Spinal cord (tissue), 10 donors: Measurements from ENCODE around the gene SCAF8. TPM values are rescaled to one million over a fixed set of nuclear protein-coding genes. Genes with fewer than 3 reads are reported as not detected.
A peak's percentile ranks its signal among the peaks of the same experiment; 100 is the strongest.

Experiments used
- DNase-seq, 6 donors: peaks; one replicate each; pipeline versions ENCODE4 v3.0.0 to v3.0.0-alpha.2; 2013 to 2015; ENCODE audit warnings: low spot score in 6 of 6, low read depth in 4 of 6
- H3K27ac ChIP-seq: one replicate; pipeline ENCODE4 v1.5.1; 2013; ENCODE audit warnings: low read depth, low read length, control low read depth
- H3K27me3 ChIP-seq: one replicate; pipeline ENCODE4 v1.6.1; 2013; ENCODE audit warnings: low read length; ENCODE audit not compliant: control insufficient read depth, insufficient read depth
- H3K36me3 ChIP-seq: one replicate; pipeline ENCODE4 v1.6.1; 2013; ENCODE audit warnings: low read length; ENCODE audit not compliant: control insufficient read depth, insufficient read depth
- H3K4me1 ChIP-seq: one replicate; pipeline ENCODE4 v1.6.1; 2013; ENCODE audit warnings: low read length; ENCODE audit not compliant: control insufficient read depth, insufficient read depth
- H3K4me3 ChIP-seq: one replicate; pipeline ENCODE4 v1.5.1; 2013; ENCODE audit warnings: low read depth, low read length, control low read depth
- H3K9me3 ChIP-seq: one replicate; pipeline ENCODE4 v1.6.1; 2013; ENCODE audit warnings: low read length; ENCODE audit not compliant: control insufficient read depth, insufficient read depth
- WGBS: methylation state at CpG from one replicate; pipeline ENCODE4 v1.1.5; 2013; ENCODE audit warnings: missing lambda C conversion rate; ENCODE audit not compliant: insufficient coverage; 5-methylcytosine and 5-hydroxymethylcytosine counted together
- polyA plus RNA-seq, 2 donors: library from polyadenylated mRNA; unstranded; fragments of 120-200 nt; gene quantifications; one replicate each; pipeline ENCODE4 v1.2.1, GENCODE V29; 2013; ENCODE audit not compliant: insufficient read length in 2 of 2
- total RNA-seq, 2 donors: library from RNA; depleted of rRNA in 1 of 2; stranded (reverse); fragments of 120-200 nt in 1 of 2; fragments of >200 nt in 1 of 2; gene quantifications; one replicate each; pipeline versions ENCODE4 v1.2.3 to v1.2.4, GENCODE V29; 2013 to 2014
- donor health status: healthy.

SCAF8 gene
- total and polyA plus RNA-seq, 4 donors, result 31.1 to 69.8 (median 45.4) TPM

DNA sequence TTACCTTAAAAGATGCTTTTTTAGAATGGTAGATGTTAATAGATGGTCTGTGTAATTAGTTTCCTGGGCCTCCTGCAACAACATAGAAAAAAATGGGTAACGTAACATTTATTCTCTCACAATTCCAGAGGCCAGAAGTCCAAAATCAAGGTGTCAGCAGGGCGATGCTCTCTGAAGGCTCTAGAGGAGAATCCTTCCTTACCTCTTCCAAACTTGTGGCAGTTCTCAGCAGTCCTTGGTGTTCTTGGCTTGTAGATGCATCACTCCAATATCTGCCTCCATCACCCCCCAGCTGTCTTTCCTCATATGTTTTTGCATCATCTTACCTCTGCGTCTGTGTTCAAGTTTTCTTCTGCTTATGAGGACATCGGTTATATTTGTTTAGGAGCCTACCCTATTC lies 107.9 kb downstream of the SCAF8 start:
- Histone ChIP-seq H3K4me1 (no peaks in the 10 kb centered on the region), H3K9me3 (no peaks in the 10 kb centered on the region), H3K27me3 (no peaks in the 10 kb centered on the region), H3K36me3 (peaks cover 2% of the 10 kb centered on the region), H3K27ac (no peak overlapping the region), H3K4me3 (no peak overlapping the region)
- no peak for DNase-seq
- 100% methylated on average over 1 of the region's 4 CpGs for WGBS

DNA sequence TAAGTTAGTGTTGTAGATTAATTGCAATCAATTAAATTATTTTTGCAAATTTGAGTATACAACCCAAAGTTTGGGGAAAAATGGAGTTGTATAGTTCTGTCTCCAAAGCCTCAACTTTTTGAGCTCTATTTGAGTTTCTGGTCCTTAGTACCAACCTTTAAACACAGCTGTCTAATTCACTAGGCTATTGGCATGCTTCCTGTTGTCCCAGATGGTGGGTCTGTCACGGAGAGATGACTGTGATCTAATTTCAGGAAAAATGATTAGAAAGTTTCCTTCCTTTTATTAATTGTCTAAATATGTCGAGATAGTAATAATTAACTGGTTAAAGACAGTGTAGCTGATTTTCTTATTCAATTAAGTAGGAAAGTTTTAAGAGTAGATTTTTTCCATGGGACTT lies 109.6 kb downstream of the SCAF8 start:
- Histone ChIP-seq H3K9me3 (no peaks in the 10 kb centered on the region), H3K27me3 (no peaks in the 10 kb centered on the region), H3K4me1 (no peaks in the 10 kb centered on the region), H3K36me3 (no peaks in the 10 kb centered on the region), H3K27ac (no peak overlapping the region), H3K4me3 (no peak overlapping the region)
- peak in 1 of 6 donors; percentile 58 for DNase-seq
- no CpG with 5 or more reads among the region's 2 CpGs for WGBS

- no peaks in the 10 kb centered on the region for H3K36me3 ChIP-seq
- H3K9me3 ChIP-seq, result no peaks in the 10 kb centered on the region
- no peaks in the 10 kb centered on the region for H3K27me3 ChIP-seq
- H3K4me1 ChIP-seq, result peaks cover 5% of the 10 kb centered on the region
- no peak overlapping the region for H3K27ac ChIP-seq
- no peak for DNase-seq
- H3K4me3 ChIP-seq, result no peak overlapping the region
- no CpG with 5 or more reads among the region's 2 CpGs for WGBS
Measured at GRCh38 chr6:154847318-154847717, 114.1 kb downstream of the SCAF8 start.

DNA sequence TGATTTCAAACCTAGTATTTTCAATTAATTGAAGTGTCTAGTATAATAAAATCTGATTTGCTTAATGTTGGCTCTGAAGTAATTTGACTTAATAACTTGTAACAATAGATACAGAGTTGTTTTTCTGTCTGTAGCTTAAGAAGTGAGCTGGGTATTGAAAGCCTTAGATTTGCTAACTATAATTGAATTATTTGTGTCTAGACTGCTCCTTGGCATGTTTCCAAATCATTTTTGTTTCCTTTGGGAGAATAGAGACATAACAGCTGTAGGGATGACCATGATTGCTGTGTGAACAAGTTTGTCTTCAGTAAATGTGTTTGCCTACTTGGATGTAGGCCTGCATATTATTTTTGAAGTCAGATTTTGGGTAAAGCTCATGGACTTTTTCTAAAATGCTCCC lies 115.4 kb downstream of the SCAF8 start:
- H3K27ac ChIP-seq, result no peak overlapping the region
- H3K9me3 ChIP-seq, result no peaks in the 10 kb centered on the region
- peaks cover 2% of the 10 kb centered on the region for H3K36me3 ChIP-seq
- peaks cover 5% of the 10 kb centered on the region for H3K4me1 ChIP-seq
- peak in 2 of 6 donors; percentile 49 to 59 for DNase-seq
- H3K27me3 ChIP-seq, result no peaks in the 10 kb centered on the region
- H3K4me3 ChIP-seq, result no peak overlapping the region

DNA sequence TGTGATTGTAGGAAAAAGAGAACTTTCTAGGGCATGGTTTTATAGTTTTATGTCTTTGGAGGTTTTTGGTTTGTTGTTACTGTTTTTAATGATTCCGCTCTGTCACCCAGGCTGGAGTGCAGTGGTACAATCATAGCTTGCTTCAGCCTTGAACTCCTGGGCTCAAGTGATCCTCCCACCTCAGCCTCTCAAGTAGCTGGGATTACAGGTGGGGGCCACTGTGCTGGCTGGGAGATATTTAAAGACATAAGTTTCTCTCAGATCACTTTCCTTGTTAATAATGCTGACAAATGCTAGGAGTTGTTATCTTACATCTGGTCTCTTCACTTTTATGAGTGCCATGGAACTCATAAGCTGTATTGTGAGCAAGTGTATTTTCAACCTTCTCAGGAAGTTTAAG lies 116.3 kb downstream of the SCAF8 start:
- DNase-seq, result no peak
- no peak overlapping the region for H3K27ac ChIP-seq
- peaks cover 2% of the 10 kb centered on the region for H3K36me3 ChIP-seq
- no peaks in the 10 kb centered on the region for H3K27me3 ChIP-seq
- H3K9me3 ChIP-seq, result no peaks in the 10 kb centered on the region
- no peak overlapping the region for H3K4me3 ChIP-seq
- no CpG with 5 or more reads among the region's 1 CpG for WGBS
- peaks cover 5% of the 10 kb centered on the region for H3K4me1 ChIP-seq

DNA sequence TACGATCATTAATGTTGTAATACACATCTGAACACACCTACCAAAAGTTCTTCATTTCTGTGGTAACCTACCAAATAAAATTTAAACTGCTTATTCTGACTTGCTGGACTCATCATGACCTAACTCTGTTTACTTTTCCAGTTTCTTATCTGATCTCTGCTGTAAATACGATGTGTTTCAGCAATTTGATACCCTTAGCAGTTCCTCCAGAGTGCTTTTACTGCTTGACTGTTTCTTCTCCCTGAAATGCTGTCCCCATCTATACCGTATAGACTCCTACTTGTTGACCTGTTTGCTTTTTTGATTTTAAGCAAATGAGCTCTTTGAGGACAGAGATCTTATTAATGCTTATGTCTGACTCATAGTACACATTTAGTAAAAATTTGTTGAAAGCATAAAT lies 119.5 kb downstream of the SCAF8 start:
- 91% methylated on average over 1 of the region's 3 CpGs for WGBS
- no peak for DNase-seq
- no peaks in the 10 kb centered on the region for H3K27me3 ChIP-seq
- H3K4me3 ChIP-seq, result no peak overlapping the region
- H3K9me3 ChIP-seq, result no peaks in the 10 kb centered on the region
- H3K36me3 ChIP-seq, result peaks cover 2% of the 10 kb centered on the region
- peaks cover 5% of the 10 kb centered on the region for H3K4me1 ChIP-seq
- no peak overlapping the region for H3K27ac ChIP-seq

DNA sequence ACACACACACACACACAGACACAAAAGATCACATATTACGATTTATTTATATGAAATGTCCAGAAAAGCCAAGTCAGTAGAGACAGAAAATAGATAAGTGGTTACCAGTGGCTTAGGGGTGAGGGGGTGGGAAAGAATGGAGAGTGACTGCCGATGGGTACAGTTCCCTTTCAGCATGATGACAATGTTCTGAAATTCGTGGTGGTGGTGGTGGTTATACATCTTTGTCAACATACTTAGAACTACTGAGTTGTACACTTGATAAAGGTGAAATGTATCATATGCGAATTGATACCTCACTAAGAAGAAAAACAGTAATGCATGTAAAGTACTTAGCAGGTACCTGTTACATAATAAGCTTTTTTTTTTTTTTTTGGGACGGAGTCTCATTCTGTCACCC lies 124.3 kb downstream of the SCAF8 start:
- Histone ChIP-seq H3K36me3 (peaks cover 2% of the 10 kb centered on the region), H3K27ac (no peak overlapping the region), H3K4me3 (no peak overlapping the region), H3K4me1 (no peaks in the 10 kb centered on the region), H3K9me3 (no peaks in the 10 kb centered on the region), H3K27me3 (no peaks in the 10 kb centered on the region)
- WGBS, result no CpG with 5 or more reads among the region's 5 CpGs
- no peak for DNase-seq

DNA sequence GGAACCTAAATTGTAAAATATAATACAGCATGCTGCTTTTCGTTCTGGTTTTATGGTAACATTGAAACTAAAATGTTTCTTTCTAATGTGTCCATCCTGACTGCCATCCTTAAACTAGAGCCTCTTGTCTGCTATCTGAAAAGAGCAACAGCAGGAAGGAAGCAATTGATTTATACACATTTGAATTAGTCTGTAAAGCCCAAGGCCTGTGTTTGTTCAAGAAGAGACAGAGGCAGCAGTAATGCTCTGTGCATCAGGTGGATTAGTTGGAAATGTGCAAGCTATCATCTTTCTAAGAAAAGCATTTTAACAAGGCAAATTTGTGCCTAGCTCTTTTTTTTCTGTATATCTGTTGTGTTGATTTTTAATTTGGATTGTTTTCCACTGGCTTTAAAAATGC lies 128.6 kb downstream of the SCAF8 start:
- no CpG with 5 or more reads among the region's 1 CpG for WGBS
- Histone ChIP-seq H3K4me1 (no peaks in the 10 kb centered on the region), H3K9me3 (no peaks in the 10 kb centered on the region), H3K27me3 (no peaks in the 10 kb centered on the region), H3K36me3 (no peaks in the 10 kb centered on the region), H3K4me3 (no peak overlapping the region), H3K27ac (no peak overlapping the region)
- DNase-seq, result peak in 1 of 6 donors; percentile 43

- H3K4me1 ChIP-seq, result no peaks in the 10 kb centered on the region
- no peaks in the 10 kb centered on the region for H3K36me3 ChIP-seq
- H3K27ac ChIP-seq, result no peak overlapping the region
- H3K4me3 ChIP-seq, result no peak overlapping the region
- no peaks in the 10 kb centered on the region for H3K27me3 ChIP-seq
- H3K9me3 ChIP-seq, result no peaks in the 10 kb centered on the region
- no peak for DNase-seq
- WGBS, result 91% methylated on average over 3 of the region's 11 CpGs
Measured at GRCh38 chr6:154862536-154862935, 129.3 kb downstream of the SCAF8 start.

DNA sequence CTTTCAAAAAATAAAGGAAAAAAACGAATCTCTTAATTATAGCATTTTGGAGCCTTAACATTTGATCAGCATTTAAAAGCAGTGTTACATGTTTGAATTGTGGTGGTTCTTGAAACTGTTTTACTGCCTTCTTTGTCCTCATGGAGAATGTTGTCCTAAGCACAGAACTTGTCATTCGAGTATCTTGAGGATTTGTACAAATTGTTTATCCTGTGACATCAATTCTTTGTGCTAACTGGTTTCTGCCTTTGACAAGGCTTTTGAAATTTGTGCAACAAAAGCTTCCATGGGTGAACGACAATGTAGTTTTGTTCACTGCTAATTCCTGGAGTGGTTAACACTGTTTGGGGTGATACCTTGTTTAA lies 130.8 kb downstream of the SCAF8 start:
- Histone ChIP-seq H3K27me3 (no peaks in the 10 kb centered on the region), H3K27ac (no peak overlapping the region), H3K36me3 (no peaks in the 10 kb centered on the region), H3K4me1 (no peaks in the 10 kb centered on the region), H3K9me3 (no peaks in the 10 kb centered on the region), H3K4me3 (no peak overlapping the region)
- no peak for DNase-seq
- 18% methylated on average over 1 of the region's 3 CpGs for WGBS
